ENCODE data around the gene RAN. TPM values are rescaled to one million over a fixed set of nuclear protein-coding genes. Genes with fewer than 3 reads are reported as not detected.
"Not testable (repeated sequence)": the region's sequence is repeated elsewhere in the genome, so short reads cannot be mapped to it uniquely, and the experiment has no call there.

Gene RAN
- total and polyA plus RNA-seq, 2 experiments from 2014 or later, result 260 to 785 TPM

GRCh38 chr12:130846369-130846768, 25.5 kb upstream of the RAN start:
- no peak for DNase-seq (ENCODE audit: low read depth in 1 of 2, low spot score in 1 of 2)
- Histone ChIP-seq H3K9me3 (ENCODE audit: low read depth) (no peaks in the 10 kb centered on the region), H3K27me3 (no peaks in the 10 kb centered on the region), H3K4me3 (no peak overlapping the region), H3K4me1 (ENCODE audit: low read depth) (peaks cover 5% of the 10 kb centered on the region), H3K36me3 (no peaks in the 10 kb centered on the region), H3K27ac (no peak overlapping the region)
- no peak for TF ChIP-seq CTCF (IDR thresholded peaks at IDR 0.05; ENCODE audit: low read depth, low read length)

- H3K27ac ChIP-seq, result no peak overlapping the region
- no peak overlapping the region for H3K4me3 ChIP-seq
- H3K36me3 ChIP-seq, result no peaks in the 10 kb centered on the region
- no peaks in the 10 kb centered on the region for H3K9me3 ChIP-seq (ENCODE audit: low read depth)
- H3K4me1 ChIP-seq (ENCODE audit: low read depth), result peaks cover 5% of the 10 kb centered on the region
- TF ChIP-seq CTCF (IDR thresholded peaks at IDR 0.05; ENCODE audit: low read depth, low read length), result no peak
- H3K27me3 ChIP-seq, result no peaks in the 10 kb centered on the region
- DNase-seq (ENCODE audit: low read depth in 1 of 2, low spot score in 1 of 2), result peak in 1 of 2 donors; percentile 17
Measured at GRCh38 chr12:130847112-130847511, 24.8 kb upstream of the RAN start.

GRCh38 chr12:130848105-130848504, 23.8 kb upstream of the RAN start:
- not testable (repeated sequence) for H3K9me3 ChIP-seq (ENCODE audit: low read depth); H3K36me3 ChIP-seq; DNase-seq (ENCODE audit: low read depth in 1 of 2, low spot score in 1 of 2); H3K4me3 ChIP-seq; H3K4me1 ChIP-seq (ENCODE audit: low read depth); H3K27ac ChIP-seq; H3K27me3 ChIP-seq

- H3K27me3 ChIP-seq; H3K4me3 ChIP-seq; H3K9me3 ChIP-seq (ENCODE audit: low read depth); H3K27ac ChIP-seq; DNase-seq (ENCODE audit: low read depth in 1 of 2, low spot score in 1 of 2); H3K36me3 ChIP-seq; H3K4me1 ChIP-seq (ENCODE audit: low read depth): not testable (repeated sequence)
Measured at GRCh38 chr12:130848785-130849305, 23.0 kb upstream of the RAN start.

GRCh38 chr12:130849561-130850417, 22.1 kb upstream of the RAN start:
- H3K36me3 ChIP-seq, result no peaks in the 10 kb centered on the region
- no peak overlapping the region for H3K4me3 ChIP-seq
- H3K27me3 ChIP-seq, result no peaks in the 10 kb centered on the region
- DNase-seq (ENCODE audit: low read depth in 1 of 2, low spot score in 1 of 2), result no peak
- H3K27ac ChIP-seq, result no peak overlapping the region
- TF ChIP-seq CTCF (IDR thresholded peaks at IDR 0.05; ENCODE audit: low read depth, low read length), result no peak
- peaks cover 5% of the 10 kb centered on the region for H3K4me1 ChIP-seq (ENCODE audit: low read depth)
- H3K9me3 ChIP-seq (ENCODE audit: low read depth), result no peaks in the 10 kb centered on the region

- DNase-seq (ENCODE audit: low read depth in 1 of 2, low spot score in 1 of 2), result no peak
- TF ChIP-seq CTCF (IDR thresholded peaks at IDR 0.05; ENCODE audit: low read depth, low read length), result no peak
- H3K27ac ChIP-seq, result no peak overlapping the region
Measured at GRCh38 chr12:130850418-130851021, 21.3 kb upstream of the RAN start.

More at GRCh38 chr12:130850418-130851021, 21.3 kb upstream of the RAN start:
- Histone ChIP-seq H3K4me1 (ENCODE audit: low read depth) (peaks cover 5% of the 10 kb centered on the region), H3K4me3 (no peak overlapping the region), H3K9me3 (ENCODE audit: low read depth) (no peaks in the 10 kb centered on the region), H3K36me3 (no peaks in the 10 kb centered on the region), H3K27me3 (no peaks in the 10 kb centered on the region)

Data from cardiac muscle cell (in vitro differentiated cells and primary cell).